Activated CD8-positive, alpha-beta memory T cell treated with anti-CD3 and anti-CD28 coated beads for 36 hours (primary cell): ENCODE measurements around the gene MAGEA2B. TPM values are rescaled to one million over a fixed set of nuclear protein-coding genes. Genes with fewer than 3 reads are reported as not detected.
"Not testable (repeated sequence)": the region's sequence is repeated elsewhere in the genome, so short reads cannot be mapped to it uniquely, and the experiment has no call there.

Experiments
- CTCF ChIA-PET: fragments of 350-600 bp; sonication (Branson Sonifier 250); formaldehyde crosslinking; loops from one replicate; lab custom pipeline; 2021; ENCODE audit warnings: antibody characterized with exemption; lab: Charles Lee
- POLR2A ChIA-PET: fragments of 350-600 bp; sonication (Branson Sonifier 250); formaldehyde crosslinking; loops from one replicate; lab custom pipeline; 2021; ENCODE audit warnings: antibody characterized with exemption; lab: Charles Lee
- total RNA-seq, 2 experiments: library from RNA; stranded (reverse); gene quantifications; one replicate each; pipeline ENCODE4 v1.2.3, GENCODE V29; 2021

Gene MAGEA2B
- total RNA-seq, 2 experiments from 2014 or later: not detected

- CTCF ChIA-PET, POLR2A ChIA-PET: not testable (repeated sequence)
Observed at GRCh38 chrX:152753686-152754650, 39.5 kb downstream of the MAGEA2B start, which contains the start of gene MAGEA2. Gene MAGEA2 (minus strand): TSS chrX:152753842. CDS start chrX:152751363, 2,479 bp downstream.

- POLR2A ChIA-PET, CTCF ChIA-PET: not testable (repeated sequence)
Observed at GRCh38 chrX:152754871-152755270, 40.4 kb downstream of the MAGEA2B start.

- POLR2A ChIA-PET, CTCF ChIA-PET: not testable (repeated sequence)
Observed at GRCh38 chrX:152758918-152759317, 44.5 kb downstream of the MAGEA2B start, which contains the start of gene CSAG3. Gene CSAG3 (plus strand): TSS chrX:152759218.

- POLR2A ChIA-PET, CTCF ChIA-PET: not testable (repeated sequence)
Observed at GRCh38 chrX:152759544-152759943, 45.1 kb downstream of the MAGEA2B start.

GRCh38 chrX:152761582-152761981 lies 47.2 kb downstream of the MAGEA2B start:
- CTCF ChIA-PET, POLR2A ChIA-PET: not testable (repeated sequence)

- CTCF ChIA-PET, POLR2A ChIA-PET: not testable (repeated sequence)
Observed at GRCh38 chrX:152766562-152766961, 52.1 kb downstream of the MAGEA2B start.

Other genes with a start within 250 kb of the MAGEA2B start
- gene GABRQ, start 76.7 kb upstream of the MAGEA2B start, total RNA-seq: not detected
- not detected for gene MAGEA3, start 15.8 kb upstream of the MAGEA2B start, total RNA-seq
- not detected for gene CSAG2, start 5.4 kb upstream of the MAGEA2B start, total RNA-seq
- gene CSAG1, start 19.1 kb downstream of the MAGEA2B start, total RNA-seq: not detected
- not detected for gene MAGEA12, start 19.1 kb downstream of the MAGEA2B start, total RNA-seq
- not detected for gene MAGEA2, start 39.2 kb downstream of the MAGEA2B start, total RNA-seq
- not detected for gene CSAG3, start 44.6 kb downstream of the MAGEA2B start, total RNA-seq
- gene MAGEA6, start 55.1 kb downstream of the MAGEA2B start, total RNA-seq: not detected
- gene CETN2, start 116.1 kb downstream of the MAGEA2B start, total RNA-seq: 10 to 100 TPM; 12.3 to 12.9 TPM
- gene NSDHL, start 116.4 kb downstream of the MAGEA2B start, total RNA-seq: 10 to 100 TPM; 22.9 to 23.6 TPM
- under 1 TPM; 0.75 to 0.95 TPM for gene ZNF185, start 183.4 kb downstream of the MAGEA2B start, total RNA-seq